Measurements from ENCODE around the gene ADAMTS3.

ADAMTS3 gene

DNA sequence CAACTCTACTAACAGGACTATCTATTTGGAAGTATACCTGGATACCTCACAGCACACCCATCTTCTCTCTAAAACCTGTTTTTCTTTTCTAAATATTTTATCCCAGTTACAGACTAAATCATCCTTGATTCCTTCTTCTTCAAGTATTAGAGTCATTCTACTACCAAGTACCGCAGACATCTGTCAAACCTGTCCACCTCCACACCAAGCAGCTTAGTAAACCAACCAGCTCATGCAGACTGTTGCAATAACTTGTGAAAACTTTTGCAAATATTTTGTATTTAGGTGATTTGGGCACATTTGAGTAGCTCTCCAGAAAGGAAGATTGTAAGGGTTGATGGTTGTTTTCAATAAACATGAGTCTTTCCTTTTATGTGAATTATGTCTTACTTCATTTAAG lies 238.6 kb downstream of the ADAMTS3 start:
- DNase-seq: no peak

DNA sequence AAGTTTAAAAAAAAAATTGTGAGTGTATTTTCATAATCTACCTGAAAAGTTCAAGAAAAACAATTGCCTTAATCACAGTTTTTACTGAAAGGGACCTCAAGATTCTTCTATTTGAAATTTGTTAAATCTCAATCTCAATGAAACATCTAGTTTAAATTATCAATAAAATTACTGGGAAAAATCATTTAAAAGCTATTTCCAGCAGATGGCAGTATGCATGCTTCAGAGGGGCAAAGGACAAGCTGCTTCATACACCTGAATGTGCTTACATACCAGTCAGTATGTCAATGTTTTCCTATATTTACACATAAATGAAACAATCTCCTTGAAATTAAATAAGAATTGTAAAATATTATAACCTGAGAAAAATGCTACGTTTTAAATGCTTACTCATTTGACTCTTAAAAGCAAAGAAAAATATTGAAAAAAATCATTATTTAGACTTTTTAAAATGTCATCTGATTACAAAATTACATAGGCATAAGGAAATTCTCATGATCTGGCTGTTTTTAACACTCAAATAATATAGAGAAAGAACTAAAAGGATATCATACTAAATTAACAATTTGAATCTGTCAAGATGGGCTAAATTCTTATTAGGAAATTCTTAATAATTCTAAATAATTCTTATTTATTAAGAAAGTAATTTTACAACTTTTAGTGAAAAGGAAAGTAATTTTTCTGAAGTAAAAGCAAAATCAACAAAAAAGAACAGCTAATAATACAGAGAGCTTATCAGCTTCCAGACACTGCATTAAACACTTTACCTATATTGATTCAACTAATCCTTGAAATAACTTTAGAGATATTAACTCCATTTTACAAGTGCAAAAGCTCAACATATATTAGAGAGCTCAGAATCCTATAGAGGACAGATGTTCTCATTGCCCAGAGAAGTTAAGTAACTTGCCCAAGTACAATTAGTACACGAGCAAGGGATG lies 242.1 kb downstream of the ADAMTS3 start:
- DNase-seq: peak; percentile 1

DNA sequence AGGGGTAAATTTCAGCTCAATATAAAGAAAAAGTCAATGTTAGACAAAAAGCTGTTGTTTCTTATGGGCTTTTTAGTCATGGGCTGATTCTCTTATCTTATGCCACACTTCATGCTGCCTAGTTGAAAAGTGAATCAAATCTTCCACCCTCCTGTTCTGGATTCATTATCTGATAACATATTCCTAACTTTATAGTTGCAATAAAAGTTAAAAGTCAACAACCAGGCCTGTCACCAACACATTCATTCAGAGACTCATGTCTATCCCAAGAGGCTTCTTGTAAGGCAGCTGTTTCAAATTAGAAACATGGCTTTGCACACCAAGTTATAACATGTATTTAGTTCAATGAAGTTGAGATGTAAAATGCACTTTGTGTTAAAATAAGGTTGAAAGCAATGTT lies 243.8 kb downstream of the ADAMTS3 start:
- no peak for DNase-seq

DNA sequence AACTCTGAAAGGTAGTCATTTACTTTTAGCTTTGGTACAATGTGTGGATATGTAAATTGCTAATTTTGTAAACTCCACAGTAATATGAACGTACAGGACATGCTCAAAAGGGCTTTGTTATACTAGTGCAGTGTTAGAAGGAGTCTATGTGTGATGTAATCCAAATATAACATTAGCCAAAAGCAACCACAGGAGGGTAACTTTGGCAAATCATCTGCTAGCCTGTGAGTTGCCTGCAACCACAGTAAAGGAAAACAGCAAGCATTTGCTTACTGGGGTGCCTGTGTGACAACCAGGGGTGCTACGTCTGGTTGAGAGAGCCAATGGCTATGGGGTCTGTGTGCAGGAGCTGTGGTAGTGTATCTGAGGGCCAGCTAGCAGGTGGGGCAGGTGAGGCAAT lies 245.8 kb downstream of the ADAMTS3 start:
- no peak for DNase-seq

DNA sequence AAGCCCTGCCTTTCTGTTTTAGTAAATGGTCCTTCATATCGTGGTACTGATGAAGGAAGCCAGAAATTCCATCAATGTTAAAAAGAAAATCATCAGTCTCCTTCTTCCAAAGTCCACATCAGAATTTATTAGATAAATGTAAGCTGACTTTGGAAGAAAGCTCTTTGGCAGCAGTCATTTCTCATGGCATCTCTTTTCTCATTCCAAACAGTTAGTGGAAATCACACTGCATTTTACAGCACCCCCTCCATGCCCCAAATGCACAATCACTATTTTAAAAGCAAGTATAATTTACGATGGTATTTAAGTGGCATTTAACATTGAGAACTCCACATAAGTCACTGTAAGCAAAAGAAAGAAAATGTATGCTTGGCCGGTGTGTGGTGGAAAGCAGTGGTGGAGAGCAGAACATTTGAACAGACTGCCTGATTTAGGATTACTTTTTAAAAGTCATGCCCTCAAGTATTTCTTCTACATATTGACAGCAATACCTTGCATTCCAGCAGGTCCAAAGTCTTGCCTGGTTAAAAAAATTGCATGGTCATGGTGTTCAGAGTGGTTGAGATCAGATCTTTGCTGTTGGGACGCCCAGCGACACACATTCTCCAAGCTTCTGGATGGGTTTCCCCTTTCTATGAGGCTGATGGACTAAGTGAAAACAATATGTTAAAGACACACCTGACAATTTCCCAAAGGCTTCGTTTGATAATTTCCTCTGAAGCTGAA lies 248.6 kb downstream of the ADAMTS3 start:
- DNase-seq: no peak

DNA sequence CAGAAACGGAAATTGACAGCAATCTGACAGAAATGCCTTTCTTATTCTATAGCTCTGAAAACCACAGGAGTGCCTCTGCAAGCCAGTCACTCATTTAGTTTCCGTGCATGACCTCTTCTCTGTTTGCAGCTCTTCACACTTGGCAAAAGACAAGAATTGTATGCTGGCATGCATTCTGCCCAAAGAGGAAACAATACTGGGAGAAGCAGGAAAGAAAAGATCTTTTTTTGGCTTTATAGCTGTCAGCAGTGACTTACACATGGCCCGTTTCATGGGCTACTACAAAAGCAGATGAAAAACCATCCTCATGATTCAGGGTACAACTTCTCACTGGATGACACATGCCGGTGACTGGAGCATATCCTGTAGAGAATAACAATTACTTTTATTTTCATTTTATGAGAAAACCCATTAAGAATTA lies 249.4 kb downstream of the ADAMTS3 start:
- DNase-seq: no peak

DNA sequence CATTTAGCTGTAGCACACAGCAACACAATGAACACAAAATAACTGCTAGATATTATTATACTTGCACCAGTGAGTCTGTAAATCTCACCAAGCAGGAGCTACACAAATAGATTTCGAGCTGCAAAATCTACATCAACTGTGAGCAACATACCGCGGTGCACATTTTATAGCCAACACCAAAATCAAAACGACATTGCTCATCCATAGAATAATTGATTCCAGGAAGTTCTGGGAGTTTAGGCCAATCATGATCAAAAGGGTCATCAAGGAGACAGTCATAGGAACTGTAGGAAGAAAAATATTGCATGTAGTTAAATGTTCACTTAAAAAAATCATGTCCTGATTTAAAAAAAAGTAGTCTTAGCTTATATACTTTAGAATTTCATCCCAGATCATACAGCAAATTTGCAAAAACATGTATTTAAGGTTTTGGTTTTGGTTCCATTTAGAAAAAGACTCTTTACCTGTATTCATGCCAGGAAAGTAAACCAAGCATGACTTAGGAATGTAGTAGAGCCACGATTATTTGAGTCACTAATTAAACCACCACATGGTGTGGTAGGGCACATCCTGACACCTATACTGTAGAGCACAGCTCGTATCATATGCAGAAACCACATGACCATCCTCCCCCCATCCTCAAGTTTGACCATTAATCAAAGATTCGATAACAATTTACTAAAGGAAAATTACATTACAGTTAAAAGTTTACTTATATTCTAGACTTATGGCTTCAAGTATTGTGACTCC lies 250.4 kb downstream of the ADAMTS3 start:
- no peak for DNase-seq

DNA sequence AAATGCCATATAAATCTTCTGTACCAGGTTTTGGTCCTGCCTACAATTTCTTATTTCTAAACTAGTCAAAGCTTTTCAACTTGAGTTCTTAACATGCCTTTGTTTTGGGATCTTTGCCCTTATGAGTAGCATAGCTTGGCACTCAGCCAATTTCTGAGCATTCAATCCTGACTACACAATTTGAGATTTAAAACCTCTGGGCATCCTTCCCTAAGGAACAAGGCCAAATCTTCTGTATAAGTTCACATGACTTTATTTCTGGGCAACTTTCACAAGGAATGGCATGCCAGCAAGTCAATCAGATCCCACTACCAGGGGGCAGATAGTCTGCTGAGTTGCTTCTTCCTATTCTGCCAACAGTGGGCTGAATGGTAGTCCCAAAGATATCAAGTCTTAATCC lies 254.2 kb downstream of the ADAMTS3 start:
- DNase-seq: no peak

DNA sequence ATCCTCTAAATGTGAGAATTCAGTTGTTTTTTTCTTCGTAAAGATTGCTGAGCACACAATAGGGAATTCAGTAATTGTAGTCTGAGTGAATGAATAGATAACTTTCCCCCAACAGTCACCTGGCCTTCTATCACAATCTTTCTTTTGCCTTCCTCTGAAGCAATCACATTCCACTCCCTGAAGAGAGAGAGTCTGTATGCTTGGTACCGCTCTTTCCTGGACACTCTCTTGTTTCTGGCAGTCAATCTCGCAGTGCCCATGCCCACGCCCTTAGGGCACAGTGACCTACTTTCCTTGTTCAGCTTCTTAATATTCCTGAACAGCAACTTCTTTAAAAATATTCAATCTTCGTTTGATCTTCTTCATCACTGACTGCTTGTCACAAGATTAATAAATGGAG lies 255.9 kb downstream of the ADAMTS3 start:
- DNase-seq: no peak

DNA sequence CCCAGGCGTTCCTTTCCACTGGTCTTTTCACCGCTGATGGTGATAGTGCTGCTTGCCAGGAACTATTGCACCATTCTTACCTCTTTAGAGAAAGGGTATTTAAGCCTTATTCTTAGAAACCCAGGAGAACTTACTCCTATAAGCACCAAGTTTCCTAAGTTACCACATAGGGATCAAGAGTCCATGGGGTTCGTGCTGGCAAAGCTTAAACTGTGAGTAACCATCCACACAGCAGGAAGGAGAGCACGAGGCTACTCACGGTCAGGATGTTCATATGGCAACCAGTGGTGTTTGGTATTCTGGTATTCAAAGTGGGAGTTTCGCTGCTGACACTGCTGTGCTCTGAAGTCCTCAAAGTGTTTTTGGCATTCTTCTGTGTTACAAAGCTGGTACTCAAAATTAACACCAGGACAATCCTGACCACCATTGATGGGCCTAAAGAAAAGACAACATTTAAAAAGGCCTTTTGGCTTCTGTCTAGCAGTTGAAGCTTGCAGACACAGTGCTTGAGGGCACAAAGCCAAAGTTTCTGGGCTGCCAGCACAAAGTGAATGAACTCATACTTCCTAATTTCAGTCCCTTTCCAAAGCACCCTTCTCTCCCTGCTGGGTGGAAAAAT lies 256.9 kb downstream of the ADAMTS3 start:
- no peak for DNase-seq

DNA sequence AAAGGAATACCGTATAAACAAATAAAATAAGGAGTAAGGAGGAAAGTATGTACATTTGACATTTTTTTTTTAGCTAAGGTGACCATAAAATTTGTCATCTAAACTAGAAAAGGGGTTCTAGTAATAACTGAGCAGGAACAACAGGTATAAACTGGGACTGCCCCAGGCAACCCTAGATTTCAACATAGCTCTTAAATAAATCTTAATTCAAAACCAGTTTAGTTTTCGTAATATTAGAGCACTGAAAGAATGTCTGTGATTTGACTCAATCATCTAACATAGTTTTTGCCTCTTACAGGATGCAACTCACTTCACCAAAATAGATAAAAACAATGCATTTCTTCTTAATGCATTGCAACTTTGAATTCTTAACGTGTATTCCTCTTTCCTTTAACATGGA lies 257.7 kb downstream of the ADAMTS3 start:
- no peak for DNase-seq

DNA sequence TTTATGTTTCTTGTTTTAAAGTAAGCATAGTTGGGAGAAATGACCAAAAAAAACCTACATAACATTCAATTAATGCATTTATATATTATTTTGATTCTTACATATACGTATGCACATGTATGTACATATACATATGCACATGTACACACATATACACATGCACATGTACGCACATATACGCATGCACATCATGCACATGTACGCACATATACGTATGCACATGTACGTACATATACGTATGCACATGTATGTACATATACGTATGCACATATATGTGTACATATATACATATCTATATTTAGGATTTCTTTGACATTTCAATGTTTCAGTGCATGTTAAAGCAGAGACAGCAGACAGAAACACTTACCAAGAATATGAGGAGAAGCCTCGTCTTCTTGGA lies 263.4 kb downstream of the ADAMTS3 start:
- no peak for DNase-seq

DNA sequence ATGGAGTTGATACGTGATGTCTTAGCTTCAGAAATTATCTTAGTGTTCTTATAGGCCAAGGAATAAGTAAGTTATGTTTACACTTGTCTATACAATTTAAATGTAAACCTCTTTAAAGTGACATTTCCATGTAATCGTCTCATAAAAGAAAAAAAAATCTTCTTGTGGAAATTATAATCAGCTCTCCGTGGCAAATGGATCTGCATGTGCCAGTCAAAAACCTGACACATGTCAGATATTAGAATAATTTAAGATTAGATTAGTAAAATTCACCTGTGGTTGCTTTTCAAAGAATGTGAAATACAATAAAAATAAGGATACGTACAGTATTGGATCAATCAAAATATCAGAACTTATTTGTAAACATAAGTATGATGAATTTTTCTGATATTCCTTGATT lies 263.9 kb downstream of the ADAMTS3 start:
- DNase-seq: no peak

DNA sequence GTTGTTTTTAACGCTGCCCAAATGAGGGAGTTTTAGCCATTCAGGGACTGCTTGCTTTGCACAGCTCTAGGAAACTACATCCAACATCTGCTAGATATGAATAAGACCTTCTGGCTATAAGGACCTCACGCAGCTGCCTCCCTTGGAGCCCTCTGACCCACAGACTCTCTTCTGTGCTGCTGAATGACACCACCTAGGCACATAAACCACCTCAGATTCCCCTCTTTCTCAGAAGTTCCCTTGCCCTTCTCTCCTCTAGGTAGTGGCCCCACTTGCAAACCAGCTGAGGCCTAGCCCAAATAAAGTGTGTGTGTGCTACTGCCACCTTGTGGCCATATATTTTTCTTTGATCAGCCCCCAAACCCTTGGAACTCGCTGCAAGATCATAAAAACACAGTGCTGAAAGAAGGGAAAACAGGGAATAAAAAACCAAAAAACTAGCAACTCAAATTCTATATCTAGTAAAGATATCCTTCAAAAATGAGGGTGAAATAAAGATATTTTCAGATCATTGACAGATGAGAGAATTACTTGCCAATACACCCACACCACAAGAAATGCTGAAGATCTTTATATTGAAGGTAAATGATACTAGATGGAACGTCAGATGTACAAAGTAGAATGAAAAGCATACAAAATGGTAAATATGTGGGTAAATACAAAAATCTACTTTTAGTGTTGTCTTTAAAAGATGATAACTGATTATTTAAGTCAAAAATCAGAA lies 265.9 kb downstream of the ADAMTS3 start:
- peak; percentile 13 for DNase-seq

DNA sequence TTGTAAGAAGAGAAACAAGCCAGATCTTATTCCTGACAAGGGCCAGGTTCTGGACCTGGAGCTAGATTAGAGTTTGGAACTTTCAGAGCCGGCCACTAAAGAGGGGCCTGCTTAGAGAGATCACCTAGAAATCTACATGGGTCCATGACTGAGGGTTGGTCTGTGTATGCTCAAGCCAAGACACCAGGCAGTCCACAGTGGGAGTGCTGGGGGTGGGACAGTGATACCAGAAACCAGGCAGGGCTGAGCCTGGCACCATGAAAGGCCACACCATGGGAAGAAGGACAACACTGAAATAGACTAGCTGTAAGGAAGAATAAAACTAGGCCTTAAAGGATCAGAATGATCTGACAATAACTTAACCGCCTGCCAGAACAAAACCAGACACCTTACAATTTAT lies 267.3 kb downstream of the ADAMTS3 start:
- DNase-seq: no peak

DNA sequence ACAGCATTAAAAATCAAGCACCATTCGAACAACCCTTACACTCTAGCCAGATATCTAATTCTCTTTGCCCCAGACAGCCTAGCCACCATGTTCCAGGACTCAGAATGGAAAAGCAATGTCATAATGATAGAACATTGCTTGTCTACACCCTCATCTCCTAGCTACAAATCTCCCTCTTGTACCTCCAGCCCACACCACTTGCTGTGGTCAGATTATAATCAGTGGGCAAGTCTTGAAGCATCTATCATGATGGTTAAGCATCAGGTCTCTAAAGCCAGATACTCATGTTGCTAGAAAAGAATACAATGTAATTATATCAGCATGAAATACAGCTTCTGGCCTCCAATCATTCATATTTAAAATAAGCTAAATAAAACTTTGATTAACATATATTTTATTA lies 268.9 kb downstream of the ADAMTS3 start:
- DNase-seq: no peak

DNA sequence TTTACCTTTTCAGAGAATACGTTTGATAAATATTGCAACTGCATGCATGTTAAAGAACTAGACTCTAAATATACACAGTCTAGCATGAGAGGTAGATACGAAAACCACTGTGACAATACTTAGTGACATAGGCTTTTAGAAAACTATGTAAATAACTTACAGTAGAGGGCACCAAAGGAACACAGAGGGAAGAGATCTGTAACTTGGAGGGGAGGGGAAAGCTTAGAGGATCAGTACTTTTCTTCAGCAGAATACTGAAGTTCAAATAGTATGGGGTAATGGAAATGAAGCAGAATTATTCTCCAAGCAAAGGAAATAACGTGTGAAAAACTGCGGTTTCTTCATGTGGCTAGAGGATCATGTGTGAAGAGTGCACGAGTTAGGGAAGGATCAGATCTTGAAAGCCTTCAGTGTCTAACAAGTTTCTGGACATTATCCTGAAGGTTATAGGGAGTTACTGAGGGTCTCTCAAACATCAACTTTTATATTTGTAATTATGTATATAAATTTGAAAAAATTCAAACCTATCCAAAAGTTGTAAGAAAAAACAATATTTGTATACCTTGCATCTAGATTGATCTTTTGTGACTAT lies 273.0 kb downstream of the ADAMTS3 start:
- no peak for DNase-seq

DNA sequence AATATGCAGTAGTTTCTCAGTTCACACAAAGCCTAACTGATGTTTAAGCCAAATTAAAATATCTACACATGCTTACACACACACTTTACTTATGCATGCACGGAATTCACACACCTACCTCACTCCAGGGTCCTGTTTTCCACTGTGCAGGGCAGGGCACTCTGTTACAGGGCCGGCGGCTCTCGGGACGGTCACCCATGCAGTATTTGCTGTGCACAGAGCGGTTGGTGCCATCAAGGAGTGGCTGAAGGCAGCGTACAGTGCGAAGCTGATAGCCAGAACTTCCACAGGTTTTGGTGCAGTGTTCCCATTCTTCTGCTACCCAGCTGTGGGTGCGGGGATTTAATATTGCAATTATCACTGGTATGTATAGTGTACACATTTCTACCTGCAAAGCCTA lies 278.3 kb downstream of the ADAMTS3 start:
- DNase-seq: no peak

DNA sequence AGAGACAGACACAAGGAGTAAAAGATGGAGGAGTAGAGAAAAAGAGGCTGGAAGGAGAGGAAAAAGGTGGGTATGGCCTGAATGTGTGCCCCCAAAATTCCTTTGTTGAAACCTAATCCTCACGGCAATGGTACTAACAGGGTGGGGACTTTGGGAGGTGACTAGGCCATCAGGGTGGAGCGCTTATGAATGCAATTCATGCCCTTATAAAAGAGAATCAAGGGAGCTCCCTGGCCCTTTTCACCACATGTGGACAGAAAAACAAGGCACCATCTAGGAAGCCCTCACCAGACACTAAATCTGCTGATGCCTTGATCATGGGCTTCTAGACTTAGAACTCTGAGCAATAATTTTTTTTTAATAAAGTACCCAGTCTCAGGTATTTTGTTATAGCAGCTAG lies 282.1 kb downstream of the ADAMTS3 start:
- DNase-seq: no peak

DNA sequence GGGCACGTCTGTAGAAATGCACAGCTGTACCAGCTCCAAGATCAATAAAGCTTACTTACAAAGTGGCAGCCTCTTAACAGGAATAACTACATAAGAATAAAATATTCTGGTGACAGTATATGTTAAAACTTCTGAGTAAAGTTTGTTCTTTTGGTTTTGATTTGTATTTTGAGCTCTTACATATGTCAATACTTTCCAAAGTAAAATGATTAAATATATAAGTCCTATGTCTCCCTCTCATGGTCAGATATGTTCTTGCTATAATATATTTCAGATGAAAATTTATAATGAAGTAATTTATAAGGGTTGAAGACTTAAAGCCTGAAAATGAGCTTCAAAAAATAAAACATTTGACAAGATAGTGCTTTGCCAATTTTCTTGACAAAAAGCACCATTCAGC lies 282.8 kb downstream of the ADAMTS3 start:
- no peak for DNase-seq

DNA sequence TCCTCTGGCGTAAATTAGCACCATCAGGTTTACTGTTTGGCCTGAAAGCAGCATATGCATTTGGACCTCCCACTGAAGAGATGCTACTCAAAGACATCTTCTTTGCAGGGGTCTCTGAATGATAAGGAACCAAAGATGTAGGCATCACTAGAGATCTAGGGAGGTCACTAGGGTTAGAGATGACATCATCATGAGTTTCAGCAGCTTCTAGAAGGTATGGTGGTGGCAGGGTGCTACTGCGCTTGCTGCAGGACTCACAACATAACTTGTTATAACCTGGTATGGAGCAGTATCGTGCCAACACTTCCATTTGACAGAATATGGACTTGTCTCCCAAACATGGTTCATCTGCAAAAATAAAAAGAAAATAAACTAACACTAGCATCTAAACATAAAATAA lies 285.7 kb downstream of the ADAMTS3 start:
- no peak for DNase-seq

DNA sequence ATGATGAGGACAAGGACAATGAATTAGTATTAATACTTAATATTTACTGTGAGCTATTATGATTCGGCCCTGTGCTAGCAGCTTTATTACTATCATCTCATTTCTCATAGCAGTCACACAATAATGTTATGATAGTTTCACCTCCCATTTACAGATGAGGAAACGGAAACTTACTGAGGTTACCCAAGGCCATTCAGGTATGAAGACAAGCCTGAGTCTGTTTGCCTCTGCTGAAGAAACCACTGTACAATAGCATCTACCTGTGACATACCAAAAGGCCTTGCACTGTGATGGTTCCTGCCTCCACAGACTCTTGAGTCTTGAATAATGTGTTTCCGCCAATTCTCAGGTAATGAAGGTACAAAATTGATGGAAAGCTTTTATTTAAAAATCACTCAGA lies 288.8 kb downstream of the ADAMTS3 start:
- DNase-seq: no peak

All from NCI-H1436 (cell line).